ENCODE measurements around the gene PCBD2. TPM values are rescaled to one million over a fixed set of nuclear protein-coding genes. Genes with fewer than 3 reads are reported as not detected.
"Not testable (repeated sequence)": the region's sequence is repeated elsewhere in the genome, so short reads cannot be mapped to it uniquely, and the experiment has no call there.

Gene PCBD2
- total RNA-seq, 1 experiment from 2014 or later: 17.6 TPM

GRCh38 chr5:134879456-134879855, 25.5 kb upstream of the PCBD2 start:
- no peak for TF ChIP-seq CTCF (conservative IDR thresholded peaks at IDR 0.05)
- no peak for TF ChIP-seq EZH2 (IDR thresholded peaks at IDR 0.05; ENCODE audit: low read depth)
- H3K9me3 ChIP-seq (ENCODE audit: insufficient read depth, low read depth): no peaks in the 10 kb centered on the region
- H2AFZ ChIP-seq: no peak overlapping the region
- no peak overlapping the region for H3K4me2 ChIP-seq
- BruUV-seq (replicated peaks): no TSS peak
- no peak overlapping the region for H3K27ac ChIP-seq
- no peaks in the 10 kb centered on the region for H3K9me2 ChIP-seq (ENCODE audit: insufficient read depth)
- no peak overlapping the region for H3K4me3 ChIP-seq
- H3K36me3 ChIP-seq (ENCODE audit: low read depth): 0 out of 2 replicates have a peak, but pooled peaks cover 2% of the 10 kb centered on the region
- POLR2A ChIA-PET (ENCODE audit: unreplicated experiment): no interaction called here
- CTCF ChIA-PET: no interaction called here
- H4K20me1 ChIP-seq (ENCODE audit: insufficient read depth): no peaks in the 10 kb centered on the region
- 0 out of 2 replicates have a peak, but pooled peaks cover 8% of the 10 kb centered on the region for H3K4me1 ChIP-seq (replicated peaks; ENCODE audit: insufficient read depth)
- no peaks in the 10 kb centered on the region for H3K27me3 ChIP-seq (ENCODE audit: insufficient read depth, low read depth)
- peaks cover 8% of the 10 kb centered on the region; the same call in 1 of the 2 replicates for H3K79me2 ChIP-seq (ENCODE audit: low read depth)
- DNase-seq: no peak
- intact Hi-C loops (cut with micrococcal nuclease; ENCODE audit: unreplicated experiment): no loop called here
- H3F3A ChIP-seq (ENCODE audit: insufficient read depth, low read depth): no peaks in the 10 kb centered on the region; the same call in 1 of the 2 replicates

GRCh38 chr5:134880937-134881336, 24.0 kb upstream of the PCBD2 start:
- H3K36me3 ChIP-seq (ENCODE audit: low read depth); POLR2A ChIA-PET (ENCODE audit: unreplicated experiment); H3K27ac ChIP-seq; H3K9me2 ChIP-seq (ENCODE audit: insufficient read depth); H4K20me1 ChIP-seq (ENCODE audit: insufficient read depth); H3K4me1 ChIP-seq (replicated peaks; ENCODE audit: insufficient read depth); BruUV-seq (replicated peaks); H3K79me2 ChIP-seq (ENCODE audit: low read depth); H3F3A ChIP-seq (ENCODE audit: insufficient read depth, low read depth); H3K9me3 ChIP-seq (ENCODE audit: insufficient read depth, low read depth); H3K4me2 ChIP-seq; H3K4me3 ChIP-seq; CTCF ChIA-PET; H2AFZ ChIP-seq; intact Hi-C loops (cut with micrococcal nuclease; ENCODE audit: unreplicated experiment); DNase-seq; H3K27me3 ChIP-seq (ENCODE audit: insufficient read depth, low read depth): not testable (repeated sequence)

GRCh38 chr5:134881711-134882110, 23.2 kb upstream of the PCBD2 start:
- DNase-seq; H3K4me3 ChIP-seq; intact Hi-C loops (cut with micrococcal nuclease; ENCODE audit: unreplicated experiment); H3K4me2 ChIP-seq; H3F3A ChIP-seq (ENCODE audit: insufficient read depth, low read depth); H3K27ac ChIP-seq; BruUV-seq (replicated peaks); H3K4me1 ChIP-seq (replicated peaks; ENCODE audit: insufficient read depth); POLR2A ChIA-PET (ENCODE audit: unreplicated experiment); H3K36me3 ChIP-seq (ENCODE audit: low read depth); CTCF ChIA-PET; H3K79me2 ChIP-seq (ENCODE audit: low read depth); H3K27me3 ChIP-seq (ENCODE audit: insufficient read depth, low read depth); H4K20me1 ChIP-seq (ENCODE audit: insufficient read depth); H3K9me3 ChIP-seq (ENCODE audit: insufficient read depth, low read depth); H3K9me2 ChIP-seq (ENCODE audit: insufficient read depth); H2AFZ ChIP-seq: not testable (repeated sequence)

- Histone ChIP-seq H3K9me2 (ENCODE audit: insufficient read depth) (no peaks in the 10 kb centered on the region), H2AFZ (no peak overlapping the region), H4K20me1 (ENCODE audit: insufficient read depth) (no peaks in the 10 kb centered on the region; the same call in 1 of the 2 replicates), H3K27me3 (ENCODE audit: insufficient read depth, low read depth) (no peaks in the 10 kb centered on the region), H3F3A (ENCODE audit: insufficient read depth, low read depth) (no peaks in the 10 kb centered on the region; the same call in 1 of the 2 replicates), H3K79me2 (ENCODE audit: low read depth) (no peaks in the 10 kb centered on the region), H3K4me2 (no peak overlapping the region), H3K27ac (no peak overlapping the region), H3K4me3 (no peak overlapping the region), H3K4me1 (replicated peaks; ENCODE audit: insufficient read depth) (no peaks in the 10 kb centered on the region), H3K36me3 (ENCODE audit: low read depth) (no peaks in the 10 kb centered on the region; the same call in 1 of the 2 replicates), H3K9me3 (ENCODE audit: insufficient read depth, low read depth) (no peaks in the 10 kb centered on the region)
- no peak for DNase-seq
- ChIA-PET CTCF (no interaction called here), POLR2A (ENCODE audit: unreplicated experiment) (no interaction called here)
- intact Hi-C loops (cut with micrococcal nuclease; ENCODE audit: unreplicated experiment): no loop called here
- TF ChIP-seq EZH2 (IDR thresholded peaks at IDR 0.05; ENCODE audit: low read depth): no peak
- TF ChIP-seq CTCF (conservative IDR thresholded peaks at IDR 0.05): no peak
- BruUV-seq (replicated peaks): no TSS peak
Measured at GRCh38 chr5:134887593-134888159, 17.3 kb upstream of the PCBD2 start.

Measured in PC-9 (cell line).